Measurements from ENCODE around the gene BRINP2. TPM values are rescaled to one million over a fixed set of nuclear protein-coding genes. Genes with fewer than 3 reads are reported as not detected.

The BRINP2 gene
- polyA plus RNA-seq, 3 donors: not detected

- no peak overlapping the region for H3K27ac Mint-ChIP-seq
- H3K27me3 ChIP-seq (ENCODE audit: control insufficient read depth in 2 of 2, insufficient read depth in 2 of 2, low read length in 2 of 2): no peaks in the 10 kb centered on the region
- H4K20me1 ChIP-seq (ENCODE audit: insufficient read depth, low read length): no peaks in the 10 kb centered on the region
- H2AFZ ChIP-seq (ENCODE audit: insufficient read depth, low read depth, low read length, poor library complexity, severe bottlenecking): no peak overlapping the region
- H3K27me3 Mint-ChIP-seq (ENCODE audit: low read depth in 3 of 3): peaks cover 0 to 2% (median 0%) of the 10 kb centered on the region in 3 donors
- no peaks in the 10 kb centered on the region for H3K4me1 Mint-ChIP-seq
- H3K4me3 ChIP-seq (replicated peaks in 1 of 3; ENCODE audit: low read depth in 2 of 3, low read length in 3 of 3): no peak overlapping the region
- H3K27ac ChIP-seq (ENCODE audit: low read depth in 1 of 2, low read length in 2 of 2): no peak overlapping the region
- H3K9ac ChIP-seq (ENCODE audit: insufficient read depth, low read length, poor library complexity, severe bottlenecking): no peak overlapping the region
- no peaks in the 10 kb centered on the region for H3K36me3 Mint-ChIP-seq
- DNase-seq: no peak
- no peaks in the 10 kb centered on the region for H3K4me1 ChIP-seq (ENCODE audit: control insufficient read depth in 1 of 2, insufficient read depth in 2 of 2, low read length in 2 of 2)
- no peaks in the 10 kb centered on the region for H3K9me3 ChIP-seq (replicated peaks in 1 of 2; ENCODE audit: control insufficient read depth in 1 of 2, insufficient read depth in 1 of 2, low read length in 2 of 2)
- intact Hi-C loops (cut with micrococcal nuclease): no loop called here
- H3K79me2 ChIP-seq (ENCODE audit: insufficient read depth, low read length): no peaks in the 10 kb centered on the region
- no peak overlapping the region for H3K4me2 ChIP-seq (replicated peaks; ENCODE audit: extremely low read depth, low read length, poor library complexity, severe bottlenecking)
- no peak for TF ChIP-seq CTCF (IDR thresholded peaks at IDR 0.05)
- H3K36me3 ChIP-seq (replicated peaks in 1 of 2; ENCODE audit: control insufficient read depth in 1 of 2, insufficient read depth in 2 of 2, low read length in 2 of 2): no peaks in the 10 kb centered on the region
- peaks cover 0 to 5% (median 3%) of the 10 kb centered on the region in 7 donors for H3K9me3 Mint-ChIP-seq
- H3K4me3 Mint-ChIP-seq: no peak overlapping the region
Measured at GRCh38 chr1:177287270-177287669, 116.5 kb downstream of the BRINP2 start.

GRCh38 chr1:177287994-177288393, 117.2 kb downstream of the BRINP2 start:
- Mint-ChIP-seq H3K4me3 (no peak overlapping the region), H3K27me3 (ENCODE audit: low read depth in 3 of 3) (peaks cover 0 to 2% (median 0%) of the 10 kb centered on the region in 3 donors), H3K27ac (no peak overlapping the region), H3K9me3 (peaks cover 0 to 5% (median 3%) of the 10 kb centered on the region in 7 donors), H3K36me3 (no peaks in the 10 kb centered on the region), H3K4me1 (no peaks in the 10 kb centered on the region)
- no peaks in the 10 kb centered on the region for H4K20me1 ChIP-seq (ENCODE audit: insufficient read depth, low read length)
- no peak overlapping the region for H2AFZ ChIP-seq (ENCODE audit: insufficient read depth, low read depth, low read length, poor library complexity, severe bottlenecking)
- H3K4me1 ChIP-seq (ENCODE audit: control insufficient read depth in 1 of 2, insufficient read depth in 2 of 2, low read length in 2 of 2): no peaks in the 10 kb centered on the region
- no peak for DNase-seq
- H3K36me3 ChIP-seq (replicated peaks in 1 of 2; ENCODE audit: control insufficient read depth in 1 of 2, insufficient read depth in 2 of 2, low read length in 2 of 2): no peaks in the 10 kb centered on the region
- no peak overlapping the region for H3K27ac ChIP-seq (ENCODE audit: low read depth in 1 of 2, low read length in 2 of 2)
- H3K9me3 ChIP-seq (replicated peaks in 1 of 2; ENCODE audit: control insufficient read depth in 1 of 2, insufficient read depth in 1 of 2, low read length in 2 of 2): no peaks in the 10 kb centered on the region
- no peaks in the 10 kb centered on the region for H3K27me3 ChIP-seq (ENCODE audit: control insufficient read depth in 2 of 2, insufficient read depth in 2 of 2, low read length in 2 of 2)
- no peak overlapping the region for H3K4me2 ChIP-seq (replicated peaks; ENCODE audit: extremely low read depth, low read length, poor library complexity, severe bottlenecking)
- 25% methylated on average over 1 of the region's 2 CpGs for WGBS (ENCODE audit: insufficient coverage)
- no peak overlapping the region for H3K9ac ChIP-seq (ENCODE audit: insufficient read depth, low read length, poor library complexity, severe bottlenecking)
- no peak overlapping the region for H3K4me3 ChIP-seq (replicated peaks in 1 of 3; ENCODE audit: low read depth in 2 of 3, low read length in 3 of 3)
- H3K79me2 ChIP-seq (ENCODE audit: insufficient read depth, low read length): no peaks in the 10 kb centered on the region
- no peak for TF ChIP-seq CTCF (IDR thresholded peaks at IDR 0.05)
- intact Hi-C loops (cut with micrococcal nuclease): no loop called here

Data from CD14-positive monocyte (primary cell).